Measurements from ENCODE around the gene LRRC75A. TPM values are rescaled to one million over a fixed set of nuclear protein-coding genes. Genes with fewer than 3 reads are reported as not detected.
A peak's percentile ranks its signal among the peaks of the same experiment; 100 is the strongest.

Gene LRRC75A
- total RNA-seq, 2 donors from 2014 or later = 2.6 to 3.4 TPM

DNA sequence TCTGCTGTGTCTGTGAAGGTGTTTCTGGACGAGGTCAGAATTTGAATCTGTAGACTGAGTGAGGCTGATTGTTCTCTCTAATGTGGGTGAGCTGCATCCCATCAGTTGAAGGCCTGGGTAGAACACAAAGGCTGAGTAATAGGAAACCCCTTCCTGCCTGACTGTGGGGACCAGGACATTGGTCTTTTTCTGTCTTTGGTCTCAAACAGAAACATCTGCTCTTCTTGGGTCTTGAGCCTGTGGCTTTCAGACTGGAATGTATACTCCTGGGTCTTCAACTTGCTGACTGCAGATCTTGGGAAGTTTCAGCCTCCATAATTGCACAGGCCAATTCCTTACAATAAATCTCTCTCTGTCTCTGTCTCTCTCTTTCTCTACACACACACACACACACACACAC is 19.6 kb upstream of the LRRC75A start:
- peaks cover 7% of the 10 kb centered on the region for H3K4me1 Mint-ChIP-seq (ENCODE audit: low read depth)
- peaks cover 14% of the 10 kb centered on the region for H3K27me3 Mint-ChIP-seq (ENCODE audit: low read depth)
- no peak overlapping the region for H3K4me3 Mint-ChIP-seq
- ATAC-seq (replicated peaks in 1 of 2) (no peak), DNase-seq (no peak)
- no peaks in the 10 kb centered on the region for H3K36me3 Mint-ChIP-seq (ENCODE audit: insufficient read depth in 2 of 2)
- no peaks in the 10 kb centered on the region for H3K9me3 Mint-ChIP-seq
- no peak overlapping the region for H3K27ac Mint-ChIP-seq

DNA sequence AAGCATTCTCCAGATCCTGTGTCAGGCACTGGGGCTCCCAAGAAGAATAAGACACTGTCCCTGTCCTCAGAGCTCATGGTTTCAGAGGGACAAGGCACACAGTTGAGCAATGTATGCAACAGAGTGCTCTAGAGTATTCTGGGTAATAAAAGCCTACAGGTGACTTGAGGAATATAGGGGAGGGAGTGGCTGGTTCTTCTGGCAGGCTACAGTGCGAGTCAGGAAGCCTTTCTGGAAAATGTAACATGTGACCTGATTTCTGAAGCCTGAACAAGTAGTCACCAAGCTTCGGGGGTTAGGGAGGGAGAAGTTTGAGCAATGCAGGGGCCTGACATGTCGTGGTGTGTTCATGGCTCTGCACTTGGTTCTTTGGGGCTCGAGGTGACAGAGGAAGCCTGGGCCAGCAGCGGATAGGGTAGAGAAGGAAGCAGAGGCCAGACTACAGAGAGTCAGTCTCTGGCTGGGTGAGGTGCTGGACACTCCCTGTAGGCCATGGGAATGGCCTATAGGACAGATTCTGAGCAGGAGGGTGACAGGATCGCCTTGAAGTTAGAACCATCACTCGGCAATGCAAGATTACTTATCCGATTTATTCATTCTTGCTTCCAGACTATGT is 16.0 kb upstream of the LRRC75A start:
- H3K27me3 Mint-ChIP-seq (ENCODE audit: low read depth) = no peaks in the 10 kb centered on the region
- no peak overlapping the region for H3K4me3 Mint-ChIP-seq
- H3K9me3 Mint-ChIP-seq = no peaks in the 10 kb centered on the region
- no peak overlapping the region for H3K27ac Mint-ChIP-seq
- ATAC-seq (replicated peaks in 1 of 2) (no peak), DNase-seq (no peak)
- peaks cover 7% of the 10 kb centered on the region for H3K4me1 Mint-ChIP-seq (ENCODE audit: low read depth)
- H3K36me3 Mint-ChIP-seq (ENCODE audit: insufficient read depth in 2 of 2) = no peaks in the 10 kb centered on the region

DNA sequence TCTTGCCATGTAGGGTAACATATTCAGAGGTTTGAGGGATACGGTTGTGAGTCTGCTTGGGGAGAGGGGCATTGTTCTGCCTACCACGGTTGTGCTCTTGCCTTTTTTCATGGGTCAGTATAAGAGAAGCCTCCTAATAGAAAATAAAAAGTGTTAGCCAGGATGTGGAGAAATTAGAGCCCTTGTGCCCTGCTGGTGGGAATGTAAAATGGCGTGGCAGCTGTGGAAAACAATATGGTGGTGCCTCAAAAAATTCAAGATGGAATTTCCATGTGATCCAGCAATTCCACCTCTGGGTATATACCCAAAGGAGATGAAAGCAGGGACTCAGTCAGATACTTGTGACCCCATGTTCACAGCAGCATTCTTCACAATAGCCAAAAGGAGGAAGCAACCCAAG is 14.2 kb upstream of the LRRC75A start:
- H3K27me3 Mint-ChIP-seq (ENCODE audit: low read depth) = no peaks in the 10 kb centered on the region
- H3K4me1 Mint-ChIP-seq (ENCODE audit: low read depth) = no peaks in the 10 kb centered on the region
- no peak overlapping the region for H3K27ac Mint-ChIP-seq
- no peaks in the 10 kb centered on the region for H3K36me3 Mint-ChIP-seq (ENCODE audit: insufficient read depth in 2 of 2)
- H3K4me3 Mint-ChIP-seq = no peak overlapping the region
- ATAC-seq (replicated peaks in 1 of 2) = no peak
- DNase-seq = no peak
- no peaks in the 10 kb centered on the region for H3K9me3 Mint-ChIP-seq

DNA sequence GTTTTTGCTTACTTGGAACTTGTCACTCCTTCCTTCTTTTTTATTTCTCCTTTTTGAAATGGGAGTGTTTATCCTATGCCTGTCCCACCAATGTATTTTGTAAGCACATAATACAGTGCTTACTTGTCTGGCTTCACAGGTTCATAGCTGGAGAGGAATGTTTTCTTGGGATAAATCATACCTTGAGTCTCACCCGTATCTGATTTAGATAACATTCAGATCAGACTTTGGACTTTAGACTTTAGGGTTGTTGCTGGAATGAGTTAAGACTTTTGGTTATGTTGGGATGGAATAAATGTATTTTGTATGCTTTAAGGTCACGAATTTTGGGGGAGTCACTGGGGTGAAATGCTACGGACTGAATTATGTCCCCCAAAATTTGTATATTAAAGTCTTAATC is 13.0 kb upstream of the LRRC75A start:
- ATAC-seq (replicated peaks in 1 of 2) = no peak
- no peaks in the 10 kb centered on the region for H3K27me3 Mint-ChIP-seq (ENCODE audit: low read depth)
- H3K4me1 Mint-ChIP-seq (ENCODE audit: low read depth) = no peaks in the 10 kb centered on the region
- H3K27ac Mint-ChIP-seq = no peak overlapping the region
- no peak for DNase-seq
- H3K4me3 Mint-ChIP-seq = no peak overlapping the region
- H3K36me3 Mint-ChIP-seq (ENCODE audit: insufficient read depth in 2 of 2) = no peaks in the 10 kb centered on the region
- no peaks in the 10 kb centered on the region for H3K9me3 Mint-ChIP-seq

DNA sequence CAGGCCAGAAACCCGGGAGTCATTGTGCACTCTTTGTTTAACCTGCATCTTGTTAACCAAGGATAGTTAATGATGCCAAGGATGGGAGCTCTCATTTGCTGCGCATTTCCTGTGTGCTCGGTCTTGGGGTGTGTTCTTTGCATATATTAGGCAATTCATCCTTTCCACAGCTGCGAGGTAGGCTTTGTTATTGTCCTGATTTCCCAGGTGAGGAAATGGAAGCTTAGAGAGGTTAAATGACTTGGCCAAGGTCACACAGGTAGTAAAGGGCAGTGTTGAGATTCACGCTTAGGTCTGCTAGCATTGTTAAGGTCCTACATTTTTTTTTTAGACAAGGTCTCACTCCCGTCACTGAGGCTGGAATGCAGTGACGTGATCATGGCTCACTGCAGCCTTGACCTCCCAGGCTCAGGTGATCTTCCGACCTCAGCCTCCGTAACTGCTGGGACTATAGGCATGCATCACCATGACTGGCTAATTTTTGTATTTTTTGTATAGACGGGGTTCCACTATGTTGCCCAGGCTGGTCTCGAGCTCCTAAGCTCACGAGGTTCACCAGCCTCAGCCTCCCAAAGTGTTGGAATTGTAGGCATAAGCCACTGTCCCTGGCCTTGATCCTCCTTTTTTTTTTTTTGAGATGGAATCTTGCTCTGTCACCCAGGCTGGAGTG is 5.0 kb upstream of the LRRC75A start:
- no peak overlapping the region for H3K4me3 Mint-ChIP-seq
- ATAC-seq (replicated peaks in 1 of 2) = no peak
- peaks cover 39% of the 10 kb centered on the region for H3K27me3 Mint-ChIP-seq (ENCODE audit: low read depth)

DNA sequence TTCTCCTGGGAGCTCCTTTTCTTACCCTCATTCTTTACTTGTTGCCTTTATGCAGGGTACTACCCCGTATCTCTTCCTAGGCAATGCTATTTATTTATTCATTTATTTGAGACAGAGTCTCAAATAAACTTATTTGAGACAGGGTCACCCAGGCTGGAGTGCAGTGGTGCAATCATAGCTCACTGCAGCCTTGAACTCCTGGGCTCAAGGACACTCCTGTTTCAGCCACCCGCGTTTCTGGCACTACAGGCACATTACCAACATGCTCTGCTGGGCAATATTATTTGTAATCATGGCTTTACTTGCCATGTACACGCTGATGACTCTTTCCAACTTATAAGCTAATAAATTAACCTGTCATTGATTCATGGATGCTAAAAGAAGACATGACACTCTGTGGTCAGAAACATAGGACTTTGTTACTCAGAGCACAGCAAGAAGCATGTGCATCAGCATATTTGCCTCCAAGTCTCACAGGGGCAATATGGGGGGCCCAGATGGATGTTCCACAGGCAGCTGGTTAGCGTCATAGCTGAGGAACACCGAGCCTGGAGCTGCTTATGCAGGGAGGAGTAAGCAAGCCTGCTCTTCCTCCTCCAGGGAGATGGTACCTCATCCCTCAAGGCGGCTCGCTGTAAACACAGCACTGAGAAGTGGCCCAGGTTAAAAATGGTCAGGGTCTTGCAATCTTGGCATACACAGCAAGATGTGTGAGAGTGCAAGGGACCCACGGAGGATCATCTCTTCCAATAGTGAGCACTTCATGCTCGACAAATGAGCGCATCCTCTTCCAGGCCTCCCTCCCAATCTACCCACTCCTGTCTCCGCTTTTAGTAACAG is 4.2 kb upstream of the LRRC75A start:
- no peak for DNase-seq
- H3K36me3 Mint-ChIP-seq (ENCODE audit: insufficient read depth in 2 of 2) = no peaks in the 10 kb centered on the region
- H3K4me3 Mint-ChIP-seq = no peak overlapping the region
- no peak for ATAC-seq (replicated peaks in 1 of 2)
- no peak overlapping the region for H3K27ac Mint-ChIP-seq
- peaks cover 39% of the 10 kb centered on the region for H3K27me3 Mint-ChIP-seq (ENCODE audit: low read depth)
- H3K4me1 Mint-ChIP-seq (ENCODE audit: low read depth) = peaks cover under 1% of the 10 kb centered on the region
- H3K9me3 Mint-ChIP-seq = no peaks in the 10 kb centered on the region

More for the DNA sequence above, 5.0 kb upstream of the LRRC75A start:
- H3K36me3 Mint-ChIP-seq (ENCODE audit: insufficient read depth in 2 of 2) = no peaks in the 10 kb centered on the region
- no peaks in the 10 kb centered on the region for H3K9me3 Mint-ChIP-seq
- no peak for DNase-seq
- no peaks in the 10 kb centered on the region for H3K4me1 Mint-ChIP-seq (ENCODE audit: low read depth)
- no peak overlapping the region for H3K27ac Mint-ChIP-seq

DNA sequence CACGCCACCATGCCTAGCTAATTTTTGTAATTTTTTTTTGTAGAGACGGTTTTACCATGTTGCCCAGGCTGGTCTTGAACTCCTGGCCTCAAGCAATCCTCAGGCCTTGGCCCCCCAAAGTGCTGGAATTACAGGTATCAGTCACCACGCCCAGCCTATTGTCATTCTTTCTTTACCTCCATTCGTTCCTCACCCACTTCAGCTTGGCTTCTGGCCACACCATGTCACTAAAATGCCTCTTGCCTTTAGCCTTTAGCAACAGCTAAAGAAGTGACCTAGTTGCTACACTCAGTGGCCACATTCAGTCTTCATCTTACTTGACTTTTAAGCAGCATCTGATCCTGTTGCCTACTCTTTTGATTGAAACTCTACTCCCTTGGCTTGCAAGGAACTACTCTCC is 3.6 kb upstream of the LRRC75A start:
- H3K36me3 Mint-ChIP-seq (ENCODE audit: insufficient read depth in 2 of 2) = no peaks in the 10 kb centered on the region
- ATAC-seq (replicated peaks in 1 of 2) = no peak
- no peak overlapping the region for H3K27ac Mint-ChIP-seq
- H3K4me1 Mint-ChIP-seq (ENCODE audit: low read depth) = peaks cover 7% of the 10 kb centered on the region
- no peak overlapping the region for H3K4me3 Mint-ChIP-seq
- H3K9me3 Mint-ChIP-seq = no peaks in the 10 kb centered on the region
- DNase-seq = no peak
- H3K27me3 Mint-ChIP-seq (ENCODE audit: low read depth) = peaks cover 39% of the 10 kb centered on the region

DNA sequence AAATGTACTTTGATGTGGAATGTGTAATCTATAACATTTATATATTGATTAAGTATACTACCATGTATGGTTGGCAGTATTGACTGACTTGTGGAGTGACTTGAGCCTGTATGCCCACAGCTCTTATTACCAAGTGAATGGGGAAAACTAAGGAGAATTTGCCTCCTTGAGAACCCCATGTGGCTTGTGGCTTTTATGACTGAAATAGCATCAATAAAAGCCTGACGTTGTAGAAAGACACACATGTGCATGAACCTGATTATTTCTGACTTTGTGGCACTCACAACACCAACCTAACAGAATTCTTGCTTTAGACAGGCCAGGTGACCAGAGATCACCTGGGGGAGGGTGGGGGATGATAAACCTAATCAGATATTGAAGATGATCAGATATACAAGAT is 2.1 kb upstream of the LRRC75A start:
- no peaks in the 10 kb centered on the region for H3K9me3 Mint-ChIP-seq
- H3K27me3 Mint-ChIP-seq (ENCODE audit: low read depth) = peaks cover 39% of the 10 kb centered on the region

DNA sequence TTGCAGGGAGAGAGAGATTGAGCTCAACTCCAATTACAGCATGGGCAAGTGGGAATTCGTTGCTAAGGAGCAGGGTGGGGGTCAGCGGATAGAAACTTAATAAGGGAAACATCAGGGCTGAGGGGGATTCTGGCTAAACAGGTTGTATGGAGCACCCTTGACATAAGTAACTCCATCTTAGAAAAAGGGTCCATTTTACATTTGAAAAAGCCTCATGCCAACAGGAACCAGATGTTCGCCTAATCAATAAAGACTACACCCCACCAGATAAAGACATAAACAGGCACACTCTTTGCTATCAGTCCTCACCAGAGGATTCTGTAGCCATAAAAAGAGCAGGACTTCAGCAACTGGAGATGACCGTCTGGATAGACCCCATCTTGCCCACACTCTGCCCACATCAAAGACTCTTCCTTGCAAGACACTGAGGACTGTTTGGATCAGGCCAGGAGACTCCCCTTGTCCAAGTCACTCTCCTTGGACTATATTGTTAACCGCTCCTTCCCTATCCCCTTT is 1.6 kb upstream of the LRRC75A start:
- ATAC-seq (replicated peaks in 1 of 2) (no peak), DNase-seq (no peak)
- no peaks in the 10 kb centered on the region for H3K36me3 Mint-ChIP-seq (ENCODE audit: insufficient read depth in 2 of 2)

More for the DNA sequence above, 2.1 kb upstream of the LRRC75A start:
- peaks cover 14% of the 10 kb centered on the region for H3K4me1 Mint-ChIP-seq (ENCODE audit: low read depth)
- ATAC-seq (replicated peaks in 1 of 2) (no peak), DNase-seq (no peak)
- no peaks in the 10 kb centered on the region for H3K36me3 Mint-ChIP-seq (ENCODE audit: insufficient read depth in 2 of 2)
- no peak overlapping the region for H3K27ac Mint-ChIP-seq
- H3K4me3 Mint-ChIP-seq = no peak overlapping the region

DNA sequence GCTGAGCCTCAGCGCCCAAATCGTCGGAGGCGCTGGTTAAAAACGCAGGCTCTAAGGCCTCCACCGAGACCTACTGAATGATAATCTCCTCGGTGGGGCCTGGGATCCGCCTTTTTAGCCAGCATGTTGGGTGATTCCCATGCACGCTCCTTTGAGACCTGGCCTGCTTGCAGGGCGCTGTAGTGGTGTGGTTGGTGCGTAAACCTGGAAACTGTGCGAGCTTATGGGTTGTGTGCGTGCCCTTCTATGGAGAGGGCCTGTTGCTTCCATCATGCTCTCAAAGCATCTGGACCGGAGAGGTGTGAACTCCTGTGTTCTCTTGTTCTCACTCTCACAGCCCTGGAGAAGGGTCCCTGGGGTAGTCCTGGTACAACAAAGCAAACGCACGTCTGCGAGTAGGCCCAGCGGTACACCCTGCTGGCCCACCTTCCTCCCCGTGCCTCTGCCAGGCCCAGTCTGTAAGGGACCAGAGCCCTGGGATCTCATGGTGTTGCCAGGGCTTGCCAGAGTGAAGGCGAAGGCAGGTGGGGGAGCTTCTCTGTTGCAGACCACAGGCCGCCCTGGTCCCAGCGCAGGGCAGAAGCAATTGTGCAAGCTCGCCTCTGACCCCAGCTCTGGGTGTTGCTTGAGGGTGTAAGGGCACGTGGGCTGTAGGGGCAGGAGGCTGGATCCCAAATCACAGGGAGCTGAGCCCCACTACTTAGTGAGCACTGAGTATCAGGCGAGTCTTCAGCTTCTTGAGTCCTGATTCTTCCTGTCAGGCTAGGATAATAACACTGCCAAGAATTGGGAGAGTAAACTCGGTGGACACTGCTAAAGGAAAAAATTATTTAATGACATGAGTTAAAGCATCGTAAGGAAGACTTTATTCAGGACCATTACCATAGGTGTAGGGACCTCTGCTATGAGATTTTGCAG is 879 bp upstream of the LRRC75A start:
- peaks cover 14% of the 10 kb centered on the region for H3K4me1 Mint-ChIP-seq (ENCODE audit: low read depth)
- no peaks in the 10 kb centered on the region for H3K9me3 Mint-ChIP-seq
- peaks cover 30% of the 10 kb centered on the region for H3K27me3 Mint-ChIP-seq (ENCODE audit: low read depth)
- no peak for ATAC-seq (replicated peaks in 1 of 2)
- peak overlapping the region; percentile 63 to 73 for H3K4me3 Mint-ChIP-seq
- H3K36me3 Mint-ChIP-seq (ENCODE audit: insufficient read depth in 2 of 2) = no peaks in the 10 kb centered on the region
- no peak overlapping the region for H3K27ac Mint-ChIP-seq
- DNase-seq = no peak

More for the DNA sequence above, 1.6 kb upstream of the LRRC75A start:
- H3K27me3 Mint-ChIP-seq (ENCODE audit: low read depth) = peaks cover 37% of the 10 kb centered on the region
- no peak overlapping the region for H3K27ac Mint-ChIP-seq
- no peaks in the 10 kb centered on the region for H3K9me3 Mint-ChIP-seq
- peaks cover 14% of the 10 kb centered on the region for H3K4me1 Mint-ChIP-seq (ENCODE audit: low read depth)
- H3K4me3 Mint-ChIP-seq = no peak overlapping the region

DNA sequence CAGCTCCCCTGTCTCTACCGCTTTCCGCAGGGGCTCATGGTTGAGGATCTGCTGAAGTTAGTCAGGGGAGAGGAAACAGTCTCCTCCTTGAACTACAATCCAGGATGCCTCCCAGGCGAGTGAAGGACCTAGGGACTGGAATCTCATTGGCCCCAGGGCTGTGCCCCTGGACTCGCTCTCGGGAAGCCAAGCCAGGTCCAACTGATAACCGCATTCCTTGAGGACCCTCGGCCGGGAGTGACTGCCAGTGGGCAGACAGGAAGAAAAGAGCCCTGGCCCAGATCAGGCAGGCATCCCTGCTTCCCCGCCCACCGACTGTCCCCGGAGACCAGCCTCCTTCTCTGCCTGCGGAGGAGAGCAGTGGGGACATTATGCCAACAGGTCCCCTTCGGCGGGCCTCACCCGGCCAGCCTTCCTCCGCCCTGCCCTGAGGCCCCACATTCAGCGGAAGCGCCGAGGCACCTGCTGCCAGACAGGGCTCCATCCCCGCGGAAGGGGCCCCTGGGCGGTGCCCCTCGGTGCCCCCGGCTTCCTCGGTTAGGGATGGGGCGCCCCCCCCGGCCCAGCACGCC is 776 bp downstream of the LRRC75A start:
- H3K27ac Mint-ChIP-seq = no peak overlapping the region
- peaks cover 24% of the 10 kb centered on the region for H3K27me3 Mint-ChIP-seq (ENCODE audit: low read depth)

DNA sequence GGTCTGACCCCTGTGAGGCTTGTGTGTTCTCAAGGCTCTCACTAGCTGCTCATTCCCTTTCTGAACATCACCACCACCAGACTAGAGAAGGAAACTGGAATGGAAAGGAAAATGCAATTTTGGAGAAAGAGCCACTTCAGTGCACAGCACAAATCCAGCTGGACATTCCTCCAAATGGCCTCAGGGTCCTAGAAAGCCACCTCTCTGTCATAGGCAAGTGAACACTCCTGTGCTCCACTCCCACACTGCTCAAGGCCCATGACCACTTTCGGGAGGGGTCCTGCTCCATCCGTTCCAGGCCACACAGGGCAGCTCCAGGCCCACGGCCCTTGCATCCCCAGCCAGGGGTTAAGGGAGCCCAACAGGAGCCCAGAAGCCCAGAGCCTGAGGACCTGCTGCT is 2.6 kb downstream of the LRRC75A start:
- Mint-ChIP-seq H3K4me1 (ENCODE audit: low read depth) (peaks cover 14% of the 10 kb centered on the region), H3K36me3 (ENCODE audit: insufficient read depth in 2 of 2) (no peaks in the 10 kb centered on the region), H3K4me3 (no peak overlapping the region), H3K9me3 (no peaks in the 10 kb centered on the region), H3K27me3 (ENCODE audit: low read depth) (peaks cover 6% of the 10 kb centered on the region), H3K27ac (no peak overlapping the region)
- ATAC-seq (replicated peaks in 1 of 2) (no peak), DNase-seq (no peak)

More for the DNA sequence above, 776 bp downstream of the LRRC75A start:
- peak; percentile 46 to 47 for DNase-seq
- Mint-ChIP-seq H3K9me3 (no peaks in the 10 kb centered on the region), H3K4me1 (ENCODE audit: low read depth) (peaks cover 14% of the 10 kb centered on the region), H3K36me3 (ENCODE audit: insufficient read depth in 2 of 2) (no peaks in the 10 kb centered on the region), H3K4me3 (peak overlapping the region; percentile 72 to 75)
- peak; percentile 45 to 54 for ATAC-seq (replicated peaks in 1 of 2)
